Gastroesophageal sphincter (tissue), 3 donors: ENCODE data around the gene MS4A13.
"Not testable (repeated sequence)": the region's sequence is repeated elsewhere in the genome, so short reads cannot be mapped to it uniquely, and the experiment has no call there.

Experiments used
- CTCF ChIP-seq, 4 experiments: fragments of 200-600 bp in 2 of 4; fragments of 450-650 bp in 2 of 4; sonication (generic) in 1 of 4; IDR thresholded peaks; one replicate each; pipeline ENCODE4 v1.5.1; 2017 to 2019; ENCODE audit warnings: antibody characterized with exemption in 4 of 4, mild to moderate bottlenecking in 2 of 4, moderate library complexity in 2 of 4
- EP300 ChIP-seq: sonication (generic); formaldehyde crosslinking; IDR thresholded peaks from one replicate; pipeline ENCODE4 v1.6.1; 2017; ENCODE audit warnings: antibody characterized with exemption, mild to moderate bottlenecking

- not testable (repeated sequence) for TF ChIP-seq CTCF (IDR thresholded peaks at IDR 0.05); EP300
These were observed 23.4 kb downstream of the MS4A13 start for GRCh38 chr11:60538627-60539026.
